Measurements from ENCODE around the gene GBF1.

Gene GBF1

GRCh38 chr10:102322914-102323313 is 77.6 kb downstream of the GBF1 start:
- H3K4me3 ChIP-seq (ENCODE audit: low read depth, low read length): no peak overlapping the region
- no peak for DNase-seq (ENCODE audit: low read depth)
- TF ChIP-seq, protein P1, sequence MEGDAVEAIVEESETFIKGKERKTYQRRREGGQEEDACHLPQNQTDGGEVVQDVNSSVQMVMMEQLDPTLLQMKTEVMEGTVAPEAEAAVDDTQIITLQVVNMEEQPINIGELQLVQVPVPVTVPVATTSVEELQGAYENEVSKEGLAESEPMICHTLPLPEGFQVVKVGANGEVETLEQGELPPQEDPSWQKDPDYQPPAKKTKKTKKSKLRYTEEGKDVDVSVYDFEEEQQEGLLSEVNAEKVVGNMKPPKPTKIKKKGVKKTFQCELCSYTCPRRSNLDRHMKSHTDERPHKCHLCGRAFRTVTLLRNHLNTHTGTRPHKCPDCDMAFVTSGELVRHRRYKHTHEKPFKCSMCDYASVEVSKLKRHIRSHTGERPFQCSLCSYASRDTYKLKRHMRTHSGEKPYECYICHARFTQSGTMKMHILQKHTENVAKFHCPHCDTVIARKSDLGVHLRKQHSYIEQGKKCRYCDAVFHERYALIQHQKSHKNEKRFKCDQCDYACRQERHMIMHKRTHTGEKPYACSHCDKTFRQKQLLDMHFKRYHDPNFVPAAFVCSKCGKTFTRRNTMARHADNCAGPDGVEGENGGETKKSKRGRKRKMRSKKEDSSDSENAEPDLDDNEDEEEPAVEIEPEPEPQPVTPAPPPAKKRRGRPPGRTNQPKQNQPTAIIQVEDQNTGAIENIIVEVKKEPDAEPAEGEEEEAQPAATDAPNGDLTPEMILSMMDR (IDR thresholded peaks at IDR 0.05; ENCODE audit: control insufficient read depth, extremely low read depth, insufficient read depth): no peak

GRCh38 chr10:102324061-102324460 is 78.7 kb downstream of the GBF1 start:
- no peak overlapping the region for H3K4me3 ChIP-seq (ENCODE audit: low read depth, low read length)
- TF ChIP-seq, protein P1 (IDR thresholded peaks at IDR 0.05; ENCODE audit: control insufficient read depth, extremely low read depth, insufficient read depth): no peak
- no peak for DNase-seq (ENCODE audit: low read depth)

DNA sequence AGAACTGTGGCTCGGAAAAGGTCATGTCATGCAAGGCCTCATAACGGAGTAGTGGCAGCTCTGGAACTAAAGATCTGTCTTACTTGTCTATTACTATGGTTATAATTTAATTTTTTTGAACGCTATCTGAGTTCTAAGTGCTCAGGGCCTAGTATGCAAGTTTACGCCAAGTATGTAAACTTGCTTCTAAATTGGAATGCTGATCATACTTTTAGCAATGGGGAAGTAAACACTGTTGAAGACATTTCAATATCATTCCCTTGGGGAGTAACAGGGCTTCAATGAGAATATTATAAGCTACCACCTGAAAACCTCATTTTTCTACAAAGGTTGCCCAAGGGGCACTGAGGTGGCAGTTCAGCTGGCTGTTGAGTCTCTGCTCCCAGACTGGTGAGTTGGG is 80.7 kb downstream of the GBF1 start:
- no peak for DNase-seq (ENCODE audit: low read depth)
- TF ChIP-seq, protein P1 (IDR thresholded peaks at IDR 0.05; ENCODE audit: control insufficient read depth, extremely low read depth, insufficient read depth): no peak
- no peak overlapping the region for H3K4me3 ChIP-seq (ENCODE audit: low read depth, low read length)

DNA sequence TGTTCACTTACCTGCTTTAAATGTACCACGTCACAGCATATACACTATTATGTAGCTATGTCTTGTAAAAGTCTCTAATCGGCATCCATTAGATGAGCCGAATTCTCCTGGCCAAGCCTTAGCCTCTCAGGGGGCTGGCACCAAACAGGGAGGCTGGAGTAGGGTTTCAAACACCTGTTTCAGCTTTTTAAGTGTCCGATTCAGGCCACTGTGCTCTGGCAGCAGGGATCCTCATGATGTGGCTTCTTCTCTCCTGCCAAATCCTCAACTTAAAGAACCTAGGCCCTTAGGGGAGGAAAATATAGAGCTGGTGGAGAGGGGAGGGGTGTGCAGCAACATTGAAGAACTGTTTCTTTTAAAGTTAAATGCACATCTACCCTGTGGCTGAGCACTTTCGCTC is 81.7 kb downstream of the GBF1 start:
- no peak overlapping the region for H3K4me3 ChIP-seq (ENCODE audit: low read depth, low read length)
- DNase-seq (ENCODE audit: low read depth): no peak
- TF ChIP-seq, protein P1 (IDR thresholded peaks at IDR 0.05; ENCODE audit: control insufficient read depth, extremely low read depth, insufficient read depth): no peak

- no peak for DNase-seq (ENCODE audit: low read depth)
- H3K4me3 ChIP-seq (ENCODE audit: low read depth, low read length): no peak overlapping the region
- TF ChIP-seq, protein P1 (IDR thresholded peaks at IDR 0.05; ENCODE audit: control insufficient read depth, extremely low read depth, insufficient read depth): no peak
Observed at GRCh38 chr10:102327641-102328040, 82.3 kb downstream of the GBF1 start.

- DNase-seq (ENCODE audit: low read depth): no peak
- H3K4me3 ChIP-seq (ENCODE audit: low read depth, low read length): no peak overlapping the region
- TF ChIP-seq, protein P1 (IDR thresholded peaks at IDR 0.05; ENCODE audit: control insufficient read depth, extremely low read depth, insufficient read depth): no peak
Observed at GRCh38 chr10:102332772-102333171, 87.4 kb downstream of the GBF1 start.

DNA sequence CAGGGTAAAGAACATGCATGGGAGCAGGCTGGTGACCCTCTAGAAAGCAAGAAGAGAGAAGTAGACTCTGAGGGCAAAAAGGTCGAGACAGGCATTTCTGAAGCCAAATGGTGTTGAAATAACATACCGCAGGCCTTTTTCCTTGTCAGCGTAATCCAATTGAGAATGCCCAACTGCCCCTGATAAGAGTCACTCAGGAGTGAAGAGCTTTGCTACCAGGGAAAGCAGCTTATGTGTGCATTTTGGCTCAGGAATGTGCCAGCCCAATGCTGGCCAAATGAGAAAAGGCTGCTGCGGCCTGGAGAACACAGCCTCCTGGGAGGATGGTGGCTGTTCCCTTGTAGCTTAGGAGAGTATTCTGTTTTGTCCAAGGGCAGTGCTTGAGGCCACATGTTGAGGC is 88.8 kb downstream of the GBF1 start:
- TF ChIP-seq, protein P1 (IDR thresholded peaks at IDR 0.05; ENCODE audit: control insufficient read depth, extremely low read depth, insufficient read depth): no peak
- H3K4me3 ChIP-seq (ENCODE audit: low read depth, low read length): no peak overlapping the region
- no peak for DNase-seq (ENCODE audit: low read depth)
